Trophoblast cell (in vitro differentiated cells and primary cell): ENCODE results near the gene MOGAT2.

Source experiments
- DNase-seq, 2 donors: peaks; one replicate each; pipeline ENCODE4 v3.0.0-alpha.2; 2016
- H2AFZ ChIP-seq: 2 replicates; pipeline ENCODE4 v1.6.1; 2013; ENCODE audit warnings: low read length, moderate library complexity, mild to moderate bottlenecking; ENCODE audit not compliant: insufficient read depth, poor library complexity
- H2AK5ac ChIP-seq: 2 replicates; pipeline ENCODE4 v1.6.1; 2013; ENCODE audit warnings: mild to moderate bottlenecking, low read length
- H2BK120ac ChIP-seq: 2 replicates; pipeline ENCODE4 v1.6.1; 2013; ENCODE audit warnings: low read length, mild to moderate bottlenecking, moderate library complexity; ENCODE audit not compliant: insufficient read depth, poor library complexity
- H2BK12ac ChIP-seq: 2 replicates; pipeline ENCODE4 v1.6.1; 2013; ENCODE audit warnings: mild to moderate bottlenecking, low read length, moderate library complexity
- H2BK5ac ChIP-seq: 2 replicates; pipeline ENCODE4 v1.6.1; 2013; ENCODE audit warnings: low read length, low read depth, moderate library complexity, mild to moderate bottlenecking; ENCODE audit not compliant: poor library complexity
- H3K14ac ChIP-seq: 2 replicates; pipeline ENCODE4 v1.6.1; 2013; ENCODE audit warnings: mild to moderate bottlenecking, low read length
- H3K18ac ChIP-seq: 2 replicates; pipeline ENCODE4 v1.6.1; 2013; ENCODE audit warnings: mild to moderate bottlenecking, low read length
- H3K23ac ChIP-seq: 2 replicates; pipeline ENCODE4 v1.6.1; 2013; ENCODE audit warnings: low read length
- H3K27ac ChIP-seq: 2 replicates; pipeline ENCODE4 v1.5.1; 2013; ENCODE audit warnings: low read depth, mild to moderate bottlenecking, inconsistent platforms, low read length, moderate library complexity
- H3K27me3 ChIP-seq: 2 replicates; pipeline ENCODE4 v1.6.1; 2013; ENCODE audit warnings: inconsistent platforms, mild to moderate bottlenecking, low read length, moderate library complexity; ENCODE audit not compliant: insufficient read depth
- H3K36me3 ChIP-seq, 2 experiments: 1 replicate in 1 of 2; 2 replicates in 1 of 2; pipeline ENCODE4 v1.6.1; 2013; ENCODE audit warnings: low read length in 2 of 2, mild to moderate bottlenecking in 2 of 2, moderate library complexity in 1 of 2; ENCODE audit not compliant: insufficient read depth in 2 of 2, control insufficient read depth in 1 of 2
- H3K4ac ChIP-seq: 2 replicates; pipeline ENCODE4 v1.6.1; 2013; ENCODE audit warnings: low read depth, mild to moderate bottlenecking, low read length, moderate library complexity
- H3K4me1 ChIP-seq, 2 experiments: 1 replicate in 1 of 2; 2 replicates in 1 of 2; pipeline ENCODE4 v1.6.1; 2013; ENCODE audit warnings: low read length in 2 of 2, mild to moderate bottlenecking in 2 of 2, moderate library complexity in 1 of 2; ENCODE audit not compliant: insufficient read depth in 2 of 2, control insufficient read depth in 1 of 2
- H3K4me2 ChIP-seq: 2 replicates; pipeline ENCODE4 v1.6.1; 2013; ENCODE audit warnings: inconsistent platforms, mild to moderate bottlenecking, low read length, moderate library complexity
- H3K4me3 ChIP-seq: 2 replicates; pipeline ENCODE4 v1.5.1; 2013; ENCODE audit warnings: mild to moderate bottlenecking, low read depth, low read length, inconsistent platforms
- H3K79me1 ChIP-seq: one replicate; pipeline ENCODE4 v1.6.1; 2013; ENCODE audit warnings: low read length
- H3K79me2 ChIP-seq: 2 replicates; pipeline ENCODE4 v1.6.1; 2013; ENCODE audit warnings: low read length, mild to moderate bottlenecking; ENCODE audit not compliant: control insufficient read depth, insufficient read depth, poor library complexity
- H3K9ac ChIP-seq: 2 replicates; pipeline ENCODE4 v1.6.1; 2013; ENCODE audit warnings: mild to moderate bottlenecking, low read length
- H3K9me3 ChIP-seq: 2 replicates; pipeline ENCODE4 v1.6.1; 2013; ENCODE audit warnings: low read depth, mild to moderate bottlenecking, control low read depth, inconsistent platforms, low read length; ENCODE audit not compliant: insufficient read depth
- H4K12ac ChIP-seq: 2 replicates; pipeline ENCODE4 v1.6.1; 2013; ENCODE audit warnings: low read depth, mild to moderate bottlenecking, low read length, moderate library complexity
- H4K8ac ChIP-seq: 2 replicates; pipeline ENCODE4 v1.6.1; 2013; ENCODE audit warnings: low read depth, mild to moderate bottlenecking, low read length, moderate library complexity
- H4K91ac ChIP-seq: one replicate; pipeline ENCODE4 v1.6.1; 2013; ENCODE audit warnings: low read depth, mild to moderate bottlenecking, low read length, moderate library complexity
- WGBS: extraction: QIAGEN DNeasy Blood & Tissue Kit; methylation state at CpG from one replicate; pipeline ENCODE4 v1.1.7; 2013; ENCODE audit warnings: missing lambda C conversion rate; ENCODE audit not compliant: insufficient read length, insufficient coverage; ENCODE audit errors: extremely low coverage; 5-methylcytosine and 5-hydroxymethylcytosine counted together

MOGAT2 gene

DNA sequence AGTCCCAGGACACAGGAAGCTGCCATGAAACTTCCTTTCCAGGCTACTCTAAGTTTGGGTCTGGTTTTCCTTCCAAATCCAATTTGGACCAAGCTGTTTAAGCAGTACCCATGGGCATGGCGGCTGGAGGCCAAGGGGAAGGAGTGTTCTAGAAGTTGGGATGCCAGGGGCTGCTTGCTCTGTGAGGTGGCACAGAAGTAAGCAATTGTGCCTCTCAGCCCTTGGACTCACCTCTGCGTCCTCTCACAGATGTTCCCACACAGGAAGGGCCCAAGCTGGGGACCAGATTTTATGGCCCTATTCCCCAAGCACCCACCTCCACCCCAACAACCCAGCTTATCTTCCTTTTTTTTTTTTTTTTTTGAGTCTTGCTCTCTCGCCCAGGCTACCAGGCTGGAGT lies 47.5 kb downstream of the MOGAT2 start:
- H3K23ac ChIP-seq: no peak overlapping the region
- no peak overlapping the region for H2AFZ ChIP-seq
- H2BK12ac ChIP-seq: no peak overlapping the region
- no peak overlapping the region for H2BK120ac ChIP-seq
- no peak overlapping the region for H2BK5ac ChIP-seq
- no peak overlapping the region for H4K91ac ChIP-seq
- no peak overlapping the region for H4K12ac ChIP-seq
- WGBS: no CpG with 5 or more reads among the region's 3 CpGs
- H3K18ac ChIP-seq: no peak overlapping the region
- DNase-seq: no peak
- peaks cover 14% of the 10 kb centered on the region for H3K9me3 ChIP-seq
- H3K27me3 ChIP-seq: peaks cover 20% of the 10 kb centered on the region
- no peak overlapping the region for H3K4ac ChIP-seq
- H3K4me3 ChIP-seq: no peak overlapping the region
- no peaks in the 10 kb centered on the region for H3K79me2 ChIP-seq
- no peak overlapping the region for H3K27ac ChIP-seq
- H2AK5ac ChIP-seq: no peak overlapping the region
- no peak overlapping the region for H3K9ac ChIP-seq
- H3K79me1 ChIP-seq: peaks cover 2% of the 10 kb centered on the region
- H3K36me3 ChIP-seq: no peaks in the 10 kb centered on the region
- H3K4me2 ChIP-seq: no peak overlapping the region
- no peak overlapping the region for H3K14ac ChIP-seq
- H4K8ac ChIP-seq: no peak overlapping the region
- peaks cover 5 to 10% of the 10 kb centered on the region in 2 experiments for H3K4me1 ChIP-seq

DNA sequence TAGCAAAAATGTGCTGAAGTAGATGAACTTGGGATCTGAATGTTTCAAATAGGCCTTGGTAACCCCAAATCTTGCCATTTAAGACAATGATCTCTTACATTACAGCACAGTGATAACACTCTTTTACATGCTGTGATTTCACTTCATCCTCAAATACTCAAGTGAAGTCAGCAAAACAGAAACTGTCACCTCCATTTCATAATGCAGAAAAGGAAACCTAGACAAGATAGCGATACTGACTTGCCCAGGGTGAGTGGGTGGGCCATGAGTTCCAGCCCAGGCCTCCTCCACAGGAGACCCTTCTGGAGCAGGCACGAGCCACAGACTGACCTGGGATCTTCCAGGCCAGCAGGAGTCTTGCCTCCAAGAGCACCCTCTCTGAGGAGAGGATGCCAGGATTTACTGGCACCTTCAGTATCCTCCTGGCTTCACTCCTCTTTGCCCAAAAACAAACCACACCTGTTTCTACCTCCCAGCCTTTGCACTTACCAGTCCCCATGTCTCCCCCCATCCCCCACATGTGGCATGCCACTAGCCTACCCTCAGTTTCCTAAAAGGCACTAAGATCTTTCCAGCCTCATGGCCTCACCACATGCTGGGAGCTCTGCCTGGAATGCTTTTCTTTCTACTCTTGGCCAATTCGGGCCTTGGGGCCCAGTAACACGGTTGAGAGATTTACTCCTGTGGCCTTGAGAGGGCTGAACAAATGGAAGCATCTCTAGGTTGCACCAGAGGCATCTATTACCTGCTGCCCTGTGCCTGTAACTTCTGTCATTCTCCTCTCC lies 49.0 kb downstream of the MOGAT2 start:
- no peaks in the 10 kb centered on the region for H3K36me3 ChIP-seq
- no peak overlapping the region for H3K18ac ChIP-seq
- H4K91ac ChIP-seq: no peak overlapping the region
- no peak overlapping the region for H2AFZ ChIP-seq
- no peak overlapping the region for H3K4me3 ChIP-seq
- DNase-seq: no peak
- no peak overlapping the region for H2BK120ac ChIP-seq
- no peak overlapping the region for H3K4ac ChIP-seq
- H3K79me2 ChIP-seq: no peaks in the 10 kb centered on the region
- no CpG with 5 or more reads among the region's 4 CpGs for WGBS
- no peak overlapping the region for H2BK5ac ChIP-seq
- peak overlapping the region; percentile 12 for H3K4me2 ChIP-seq
- H3K23ac ChIP-seq: no peak overlapping the region
- peaks cover 2% of the 10 kb centered on the region for H3K79me1 ChIP-seq
- no peak overlapping the region for H4K12ac ChIP-seq
- peaks cover 24% of the 10 kb centered on the region for H3K27me3 ChIP-seq
- H3K4me1 ChIP-seq: peaks cover 5 to 10% of the 10 kb centered on the region in 2 experiments
- H2AK5ac ChIP-seq: no peak overlapping the region
- no peak overlapping the region for H2BK12ac ChIP-seq
- no peak overlapping the region for H3K9ac ChIP-seq
- H3K9me3 ChIP-seq: peaks cover 14% of the 10 kb centered on the region
- no peak overlapping the region for H4K8ac ChIP-seq
- H3K14ac ChIP-seq: no peak overlapping the region
- H3K27ac ChIP-seq: no peak overlapping the region

DNA sequence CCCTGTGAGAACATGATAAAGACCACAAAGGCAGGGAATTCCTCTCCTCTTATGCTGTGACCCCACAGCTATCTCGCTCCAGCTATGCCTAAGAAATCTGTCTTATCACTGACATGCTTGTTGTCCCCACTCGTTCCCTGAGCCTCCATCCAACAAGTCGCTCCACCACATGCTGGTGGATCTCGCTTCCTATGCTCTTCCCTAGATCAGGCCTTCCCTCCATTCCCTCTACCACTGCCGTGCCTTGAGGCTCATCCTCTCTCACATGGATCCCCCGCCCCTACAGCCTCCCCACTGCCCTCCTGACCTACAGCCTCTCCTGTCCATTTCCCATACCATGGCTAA lies 49.6 kb downstream of the MOGAT2 start:
- Histone ChIP-seq H2AK5ac (no peak overlapping the region), H3K9me3 (peaks cover 14% of the 10 kb centered on the region), H3K4me1 (peaks cover 5 to 10% of the 10 kb centered on the region in 2 experiments), H3K79me2 (no peaks in the 10 kb centered on the region), H3K14ac (no peak overlapping the region), H3K79me1 (peaks cover 2% of the 10 kb centered on the region), H3K18ac (no peak overlapping the region), H4K91ac (no peak overlapping the region), H3K4me2 (peak overlapping the region; percentile 12), H3K36me3 (no peaks in the 10 kb centered on the region), H4K12ac (no peak overlapping the region), H2BK5ac (no peak overlapping the region), H2BK12ac (no peak overlapping the region), H2BK120ac (no peak overlapping the region), H3K23ac (no peak overlapping the region), H3K27me3 (peaks cover 24% of the 10 kb centered on the region), H4K8ac (no peak overlapping the region), H3K4me3 (no peak overlapping the region), H3K9ac (no peak overlapping the region), H3K4ac (no peak overlapping the region), H2AFZ (no peak overlapping the region), H3K27ac (no peak overlapping the region)
- no peak for DNase-seq
- no CpG with 5 or more reads among the region's 6 CpGs for WGBS

DNA sequence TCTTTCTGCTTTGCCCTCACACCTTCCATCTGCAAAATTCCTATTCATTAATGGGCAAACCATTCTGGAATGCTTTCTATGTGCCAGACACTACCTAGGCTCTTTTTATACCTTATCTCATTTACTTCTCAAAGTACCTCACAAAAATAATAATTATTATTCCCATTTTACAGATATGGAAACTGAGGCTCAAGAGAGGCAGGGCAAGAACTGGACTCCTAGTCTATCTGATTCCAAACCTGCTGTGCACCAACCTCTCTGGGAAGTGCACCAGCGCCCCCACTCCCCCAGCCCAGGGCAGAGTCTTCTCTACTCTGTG lies 50.1 kb downstream of the MOGAT2 start:
- Histone ChIP-seq H3K4me3 (no peak overlapping the region), H2BK120ac (no peak overlapping the region), H3K18ac (no peak overlapping the region), H2BK12ac (no peak overlapping the region), H4K8ac (no peak overlapping the region), H3K4me1 (peaks cover 5 to 10% of the 10 kb centered on the region in 2 experiments), H3K36me3 (no peaks in the 10 kb centered on the region), H4K91ac (no peak overlapping the region), H3K79me2 (no peaks in the 10 kb centered on the region), H3K27me3 (peaks cover 24% of the 10 kb centered on the region), H4K12ac (no peak overlapping the region), H3K14ac (no peak overlapping the region), H2AFZ (no peak overlapping the region), H3K27ac (no peak overlapping the region), H3K79me1 (peaks cover 2% of the 10 kb centered on the region), H2AK5ac (no peak overlapping the region), H3K9me3 (peaks cover 13% of the 10 kb centered on the region), H3K23ac (no peak overlapping the region), H3K4ac (no peak overlapping the region), H3K9ac (no peak overlapping the region), H2BK5ac (no peak overlapping the region), H3K4me2 (peak overlapping the region; percentile 79)
- WGBS: no CpG with 5 or more reads among the region's 1 CpG
- no peak for DNase-seq
